Heart left ventricle (tissue), 16 donors: ENCODE results near the gene PTPN3. TPM values are rescaled to one million over a fixed set of nuclear protein-coding genes. Genes with fewer than 3 reads are reported as not detected.
"Not testable (repeated sequence)": the region's sequence is repeated elsewhere in the genome, so short reads cannot be mapped to it uniquely, and the experiment has no call there.

ENCODE experiments used
- ATAC-seq, 4 donors: fragments of 200-7000 bp; cut with Tn5 transposase; one replicate each; pipeline ENCODE4 v1.9.1; 2020 to 2022; ENCODE audit warnings: moderate library complexity in 4 of 4, mild to moderate bottlenecking in 3 of 4, moderate number of reproducible peaks in 1 of 4
- DNase-seq, 5 donors: peaks; one replicate each; pipeline ENCODE4 v3.0.0-alpha.2; 2020
- H3K27ac ChIP-seq, 12 donors: fragments of 200-600 bp; sonication (generic) in 4 of 12; one replicate each; pipeline versions ENCODE4 v1.5.0 to v1.8.0; 2016 to 2022; ENCODE audit warnings: mild to moderate bottlenecking in 2 of 12
- H3K27me3 ChIP-seq, 9 donors: fragments of 200-600 bp; sonication (generic) in 2 of 9; one replicate each; pipeline versions ENCODE4 v1.5.1 to v1.8.0; 2016 to 2022; ENCODE audit warnings: mild to moderate bottlenecking in 3 of 9
- H3K36me3 ChIP-seq, 9 donors: fragments of 200-600 bp; sonication (generic) in 2 of 9; one replicate each; pipeline versions ENCODE4 v1.5.0 to v1.8.0; 2018 to 2022; ENCODE audit warnings: mild to moderate bottlenecking in 2 of 9
- H3K4me1 ChIP-seq, 12 donors: fragments of 200-600 bp; sonication (generic) in 4 of 12; one replicate each; pipeline versions ENCODE4 v1.5.0 to v1.8.0; 2016 to 2022; ENCODE audit warnings: mild to moderate bottlenecking in 3 of 12
- H3K4me3 ChIP-seq, 12 donors: fragments of 200-600 bp; sonication (generic) in 4 of 12; one replicate each; pipeline versions ENCODE4 v1.5.0 to v1.8.0; 2017 to 2022; ENCODE audit warnings: mild to moderate bottlenecking in 9 of 12, moderate library complexity in 4 of 12
- H3K9me3 ChIP-seq, 12 donors: fragments of 200-600 bp; sonication (generic) in 4 of 12; one replicate each; pipeline versions ENCODE4 v1.5.0 to v1.8.0; 2016 to 2022; ENCODE audit warnings: mild to moderate bottlenecking in 1 of 12
- CTCF ChIP-seq, 12 donors: fragments of 200-600 bp; sonication (generic) in 4 of 12; IDR thresholded peaks; one replicate each; pipeline versions ENCODE4 v1.5.0 to v1.8.0; 2018 to 2022; ENCODE audit warnings: antibody characterized with exemption in 12 of 12, mild to moderate bottlenecking in 5 of 12
- POLR2A ChIP-seq, 2 donors: fragments of 450-650 bp; IDR thresholded peaks; one replicate each; pipeline ENCODE4 v1.6.1; 2017; ENCODE audit warnings: antibody characterized with exemption in 2 of 2, mild to moderate bottlenecking in 2 of 2, moderate library complexity in 2 of 2
- WGBS, 4 donors: extraction: QIAGEN DNeasy Blood & Tissue Kit in 2 of 4; methylation state at CpG; one replicate each; pipeline versions ENCODE4 v1.1.5 to v1.1.7; 2013 to 2018; 5-methylcytosine and 5-hydroxymethylcytosine counted together
- intact Hi-C, 10 donors: fragments of 100-400 bp; cut with DNase I; formaldehyde crosslinking; loops; one replicate each; pipeline versions ENCODE4 v1.11.1 to v1.14.2; 2022
- polyA plus RNA-seq, 2 donors: library from polyadenylated mRNA; stranded (reverse); fragments of 200-250 nt; gene quantifications; one replicate each; pipeline ENCODE4 v1.2.3, GENCODE V29; 2013
- total RNA-seq, 9 donors: library from RNA; depleted of rRNA in 2 of 9; stranded (reverse); fragments of >200 nt in 2 of 9; fragmentation: NEBNext Ultra II Directional in 3 of 9; extraction: Animal tissue kit (Norgen Biotek cat#: 25700) in 3 of 9; gene quantifications; one replicate each; pipeline versions ENCODE4 v1.1.0 to v1.2.4, GENCODE V29; 2016 to 2023
- donor health status: ischemic (EF 13 %, LVEDD 7.1; RV severe dilation, severe dysfunction).
- donor health status: healthy with polysubstance abuse.
- donor health status: DM: no; HTN: yes; CAD: no.
- donor health status: DM: no; HTN: no; CAD: no.
- donor health status: ischemic (EF 25% LVEDD 6.9; RV normal size, moderate dysfunction).
- donor health status: ischemic (EF 25% LVEDD 5.7; RV mildly dilated, moderate dysfunction).
- donor health status: healthy.
- donor health status: DM: yes; HTN: yes; CAD: no.
- donor health status: ischemic (EF 35%, LVEDD 5.7; RV mildly dilated, moderate dysfunction).
- donor health status: nonischemic (EF 11% LVEDD 7.7; RV severe dilation, severe dysfunction).
- donor health status: DM: yes; HTN: yes; CAD: no.
- donor health status: PGD.
- donor health status: ischemic (EF 29% LVEDD 5.4; RV normal size, mild dysfunction).
- donor health status: nonischemic (EF 23%, LVEDD 6.1; RV moderate dilation, normal function).

Gene PTPN3
- total and polyA plus RNA-seq, 11 donors, result 6.9 to 77.0 (median 51.7) TPM

GRCh38 chr9:109512170-109512756, 14.2 kb upstream of the PTPN3 start:
- Histone ChIP-seq H3K27me3 (peaks cover 0 to 2% (median 0%) of the 10 kb centered on the region in 9 donors), H3K36me3 (no peaks in the 10 kb centered on the region), H3K9me3 (no peaks in the 10 kb centered on the region), H3K27ac (no peak overlapping the region), H3K4me1 (no peaks in the 10 kb centered on the region), H3K4me3 (no peak overlapping the region)
- intact Hi-C loops, result loop anchor here in 5 of 10 donors (10.0 kb wide), 3 partner anchors 67 to 267 kb away; no protein-coding TSS in a partner anchor
- TF ChIP-seq POLR2A (IDR thresholded peaks at IDR 0.05), result no peak
- TF ChIP-seq CTCF (IDR thresholded peaks at IDR 0.05), result no peak
- DNase-seq, result no peak
- WGBS, 4 donors, result 80 to 86% (median 82%) methylated on average over 4 of the region's 4 CpGs
- no peak for ATAC-seq

GRCh38 chr9:109510506-109510905, 12.4 kb upstream of the PTPN3 start:
- DNase-seq (no peak), ATAC-seq (no peak)
- WGBS, 4 donors, result 87 to 92% (median 90%) methylated on average over 5 of the region's 5 CpGs
- no peak for TF ChIP-seq POLR2A (IDR thresholded peaks at IDR 0.05)
- TF ChIP-seq CTCF (IDR thresholded peaks at IDR 0.05), result no peak
- no peaks in the 10 kb centered on the region for H3K27me3 ChIP-seq
- intact Hi-C loops, result loop anchor here in 5 of 10 donors (10.0 kb wide), 3 partner anchors 66 to 266 kb away; no protein-coding TSS in a partner anchor
- no peaks in the 10 kb centered on the region for H3K4me1 ChIP-seq
- no peak overlapping the region for H3K27ac ChIP-seq
- H3K4me3 ChIP-seq, result no peak overlapping the region
- H3K9me3 ChIP-seq, result no peaks in the 10 kb centered on the region
- H3K36me3 ChIP-seq, result no peaks in the 10 kb centered on the region

GRCh38 chr9:109510042-109510441, 11.9 kb upstream of the PTPN3 start:
- not testable (repeated sequence) for H3K9me3 ChIP-seq, H3K27ac ChIP-seq, ATAC-seq, H3K4me1 ChIP-seq, H3K36me3 ChIP-seq, H3K4me3 ChIP-seq, H3K27me3 ChIP-seq, DNase-seq
- intact Hi-C loops, result loop anchor here in 5 of 10 donors (10.0 kb wide), 3 partner anchors 65 to 265 kb away; no protein-coding TSS in a partner anchor
- WGBS, 4 donors, result 85 to 96% (median 89%) methylated on average over 4 of the region's 4 CpGs

GRCh38 chr9:109509611-109510010, 11.5 kb upstream of the PTPN3 start:
- Histone ChIP-seq H3K27me3 (no peaks in the 10 kb centered on the region), H3K27ac (no peak overlapping the region), H3K36me3 (no peaks in the 10 kb centered on the region), H3K4me3 (no peak overlapping the region), H3K9me3 (no peaks in the 10 kb centered on the region), H3K4me1 (no peaks in the 10 kb centered on the region)
- ATAC-seq, result no peak
- WGBS, 4 donors, result 56 to 70% (median 61%) methylated on average over 4 of the region's 4 CpGs
- intact Hi-C loops, result loop anchor here in 5 of 10 donors (10.0 kb wide), 3 partner anchors 65 to 265 kb away; no protein-coding TSS in a partner anchor
- no peak for DNase-seq
- TF ChIP-seq POLR2A (IDR thresholded peaks at IDR 0.05) (no peak), CTCF (IDR thresholded peaks at IDR 0.05) (no peak)

GRCh38 chr9:109507421-109507838, 9.3 kb upstream of the PTPN3 start:
- DNase-seq (no peak), ATAC-seq (peak in 3 of 4 donors; percentile 14 to 72 (median 32))
- H3K9me3 ChIP-seq, result no peaks in the 10 kb centered on the region
- H3K27ac ChIP-seq, result no peak overlapping the region
- no peaks in the 10 kb centered on the region for H3K4me1 ChIP-seq
- H3K4me3 ChIP-seq, result no peak overlapping the region
- no peak for TF ChIP-seq CTCF (IDR thresholded peaks at IDR 0.05)
- TF ChIP-seq POLR2A (IDR thresholded peaks at IDR 0.05), result no peak
- 59 to 67% (median 65%) methylated on average over 9 of the region's 9 CpGs for WGBS, 4 donors
- intact Hi-C loops, result no loop called here
- H3K36me3 ChIP-seq, result no peaks in the 10 kb centered on the region
- no peaks in the 10 kb centered on the region for H3K27me3 ChIP-seq
